Heart right ventricle (tissue), 16 donors: Measurements from ENCODE around the gene PPP2R3A. TPM values are rescaled to one million over a fixed set of nuclear protein-coding genes. Genes with fewer than 3 reads are reported as not detected.
"Not testable (repeated sequence)": the region's sequence is repeated elsewhere in the genome, so short reads cannot be mapped to it uniquely, and the experiment has no call there.

Source experiments
- ATAC-seq, 8 donors: fragments of 200-7000 bp; cut with Tn5 transposase; one replicate each; pipeline ENCODE4 v1.9.1; 2020; ENCODE audit warnings: mild to moderate bottlenecking in 8 of 8, moderate library complexity in 8 of 8, moderate number of reproducible peaks in 1 of 8
- DNase-seq, 2 donors: peaks; one replicate each; pipeline ENCODE4 v3.0.0-alpha.2; 2020
- H3K27ac ChIP-seq, 10 donors: fragments of 200-600 bp; sonication (generic) in 2 of 10; one replicate each; pipeline versions ENCODE4 v1.5.0 to v1.8.0; 2020 to 2022; ENCODE audit warnings: mild to moderate bottlenecking in 3 of 10
- H3K27me3 ChIP-seq, 7 donors: fragments of 200-600 bp; one replicate each; pipeline ENCODE4 v1.8.0; 2021 to 2022; ENCODE audit warnings: mild to moderate bottlenecking in 2 of 7
- H3K36me3 ChIP-seq, 9 donors: fragments of 200-600 bp; sonication (generic) in 1 of 9; one replicate each; pipeline versions ENCODE4 v1.5.0 to v1.8.0; 2020 to 2022; ENCODE audit warnings: mild to moderate bottlenecking in 2 of 9
- H3K4me1 ChIP-seq, 9 donors: fragments of 200-600 bp; sonication (generic) in 1 of 9; one replicate each; pipeline versions ENCODE4 v1.5.0 to v1.8.0; 2020 to 2022; ENCODE audit warnings: mild to moderate bottlenecking in 4 of 9
- H3K4me3 ChIP-seq, 10 donors: fragments of 200-600 bp; sonication (generic) in 2 of 10; one replicate each; pipeline versions ENCODE4 v1.5.0 to v1.8.0; 2020 to 2022; ENCODE audit warnings: mild to moderate bottlenecking in 7 of 10, moderate library complexity in 2 of 10
- H3K9me3 ChIP-seq, 11 donors: fragments of 200-600 bp in 10 of 11; sonication (generic) in 2 of 11; one replicate each; pipeline versions ENCODE4 v1.5.0 to v1.8.0; 2013 to 2022; ENCODE audit warnings: mild to moderate bottlenecking in 2 of 11, control low read depth in 1 of 11, moderate library complexity in 1 of 11
- CTCF ChIP-seq, 9 donors: fragments of 200-600 bp; sonication (generic) in 2 of 9; IDR thresholded peaks; one replicate each; pipeline versions ENCODE4 v1.5.0 to v1.8.0; 2021 to 2022; ENCODE audit warnings: antibody characterized with exemption in 9 of 9, mild to moderate bottlenecking in 5 of 9, moderate library complexity in 1 of 9
- WGBS, 2 donors: extraction: QIAGEN DNeasy Blood & Tissue Kit; methylation state at CpG; one replicate each; pipeline ENCODE4 v1.1.7; 2013; ENCODE audit warnings: inconsistent platforms in 1 of 2; 5-methylcytosine and 5-hydroxymethylcytosine counted together
- intact Hi-C, 10 donors: fragments of 100-400 bp; cut with DNase I; formaldehyde crosslinking; loops; one replicate each; pipeline versions ENCODE4 v1.11.1 to v1.14.2; 2022
- polyA plus RNA-seq, 2 donors: library from polyadenylated mRNA; stranded (reverse); fragments of 200-250 nt; gene quantifications; one replicate each; pipeline ENCODE4 v1.2.3, GENCODE V29; 2013
- total RNA-seq, 10 donors: library from RNA; stranded (reverse); fragmentation: NEBNext Ultra II Directional in 3 of 10; extraction: Animal tissue kit (Norgen Biotek cat#: 25700) in 3 of 10; gene quantifications; one replicate each; pipeline versions ENCODE4 v1.2.1 to v1.2.4, GENCODE V29; 2021 to 2023
- donor health status: Arrhythmogenic right ventricular cardiomyopathy.
- donor health status: ischemic (EF 13 %, LVEDD 7.1; RV severe dilation, severe dysfunction).
- donor health status: healthy with polysubstance abuse.
- donor health status: DM: no; HTN: yes; CAD: no.
- donor health status: DM: no; HTN: no; CAD: no.
- donor health status: ischemic (EF 25% LVEDD 6.9; RV normal size, moderate dysfunction).
- donor health status: ischemic (EF 25% LVEDD 5.7; RV mildly dilated, moderate dysfunction).
- donor health status: healthy.
- donor health status: DM: yes; HTN: yes; CAD: no.
- donor health status: Ischemic cardiomyopathy.
- donor health status: ischemic (EF 35%, LVEDD 5.7; RV mildly dilated, moderate dysfunction).
- donor health status: nonischemic (EF 11% LVEDD 7.7; RV severe dilation, severe dysfunction).
- donor health status: DM: yes; HTN: yes; CAD: no.
- donor health status: PGD.
- donor health status: ischemic (EF 29% LVEDD 5.4; RV normal size, mild dysfunction).
- donor health status: nonischemic (EF 23%, LVEDD 6.1; RV moderate dilation, normal function).

Gene PPP2R3A
- total and polyA plus RNA-seq, 12 donors, result 4.9 to 148 (median 106) TPM

- Histone ChIP-seq H3K27me3 (no peaks in the 10 kb centered on the region), H3K36me3 (peaks cover 0 to 91% (median 13%) of the 10 kb centered on the region in 9 donors), H3K9me3 (no peaks in the 10 kb centered on the region), H3K4me1 (no peaks in the 10 kb centered on the region), H3K4me3 (no peak overlapping the region), H3K27ac (no peak overlapping the region)
- DNase-seq (no peak), ATAC-seq (no peak)
- TF ChIP-seq CTCF (IDR thresholded peaks at IDR 0.05), result no peak
- intact Hi-C loops, result no loop called here
- 89 to 97% methylated on average over 2 of the region's 2 CpGs for WGBS, 2 donors
These were observed 145.0 kb downstream of the PPP2R3A start for GRCh38 chr3:136110481-136110880.

GRCh38 chr3:136114421-136114820, 148.9 kb downstream of the PPP2R3A start:
- no peak for DNase-seq
- H3K27me3 ChIP-seq, result no peaks in the 10 kb centered on the region
- H3K36me3 ChIP-seq, result peaks cover 0 to 54% (median 13%) of the 10 kb centered on the region in 9 donors
- intact Hi-C loops, result no loop called here
- no peak overlapping the region for H3K4me3 ChIP-seq
- no peak overlapping the region for H3K27ac ChIP-seq
- 99 to 100% methylated on average over 2 of the region's 2 CpGs for WGBS, 2 donors
- no peak for TF ChIP-seq CTCF (IDR thresholded peaks at IDR 0.05)
- ATAC-seq, result no peak
- H3K4me1 ChIP-seq, result no peaks in the 10 kb centered on the region
- H3K9me3 ChIP-seq, result peaks cover 0 to 10% (median 0%) of the 10 kb centered on the region in 11 donors

- WGBS, 2 donors, result 98% methylated on average over 1 of the region's 1 CpG
- H3K27ac ChIP-seq, H3K27me3 ChIP-seq, H3K4me1 ChIP-seq, ATAC-seq, DNase-seq, intact Hi-C loops, H3K4me3 ChIP-seq: not testable (repeated sequence)
- peaks cover 0 to 27% (median 5%) of the 10 kb centered on the region in 9 donors for H3K36me3 ChIP-seq
- H3K9me3 ChIP-seq, result peaks cover 0 to 13% (median 0%) of the 10 kb centered on the region in 11 donors
These were observed 153.8 kb downstream of the PPP2R3A start for GRCh38 chr3:136119332-136119731.

GRCh38 chr3:136119783-136120182, 154.3 kb downstream of the PPP2R3A start:
- 94 to 95% methylated on average over 5 of the region's 5 CpGs for WGBS, 2 donors
- H3K4me1 ChIP-seq, DNase-seq, intact Hi-C loops, ATAC-seq, H3K4me3 ChIP-seq, H3K27ac ChIP-seq, H3K27me3 ChIP-seq: not testable (repeated sequence)
- H3K36me3 ChIP-seq, result peaks cover 0 to 23% (median under 1%) of the 10 kb centered on the region in 9 donors
- H3K9me3 ChIP-seq, result peaks cover 0 to 13% (median 0%) of the 10 kb centered on the region in 11 donors

- no peak overlapping the region for H3K27ac ChIP-seq
- H3K27me3 ChIP-seq, result no peaks in the 10 kb centered on the region
- peaks cover 0 to 30% (median 0%) of the 10 kb centered on the region in 9 donors for H3K36me3 ChIP-seq
- intact Hi-C loops, result no loop called here
- WGBS, 2 donors, result 98% methylated on average over 8 of the region's 8 CpGs
- ATAC-seq, result no peak
- DNase-seq, result no peak
- H3K4me3 ChIP-seq, result no peak overlapping the region
- TF ChIP-seq CTCF (IDR thresholded peaks at IDR 0.05), result no peak
- peaks cover 0 to 13% (median 0%) of the 10 kb centered on the region in 11 donors for H3K9me3 ChIP-seq
- no peaks in the 10 kb centered on the region for H3K4me1 ChIP-seq
These were observed 155.1 kb downstream of the PPP2R3A start for GRCh38 chr3:136120373-136121348.
